ENCODE measurements around the gene SESN1. TPM values are rescaled to one million over a fixed set of nuclear protein-coding genes. Genes with fewer than 3 reads are reported as not detected.

SESN1 gene
- total RNA-seq, 1 donor from 2014 or later = 27.1 TPM

- H3K4me1 Mint-ChIP-seq (ENCODE audit: low read depth, unreplicated experiment) = peaks cover 25% of the 10 kb centered on the region
- no peak overlapping the region for H3K4me3 Mint-ChIP-seq (ENCODE audit: unreplicated experiment)
- H3K9me3 Mint-ChIP-seq (ENCODE audit: unreplicated experiment) = peaks cover 6% of the 10 kb centered on the region
- H3K27ac Mint-ChIP-seq (ENCODE audit: unreplicated experiment) = no peak overlapping the region
- DNase-seq = no peak
- peaks cover 5% of the 10 kb centered on the region for H3K27me3 Mint-ChIP-seq (ENCODE audit: unreplicated experiment)
- TF ChIP-seq, protein P1, sequence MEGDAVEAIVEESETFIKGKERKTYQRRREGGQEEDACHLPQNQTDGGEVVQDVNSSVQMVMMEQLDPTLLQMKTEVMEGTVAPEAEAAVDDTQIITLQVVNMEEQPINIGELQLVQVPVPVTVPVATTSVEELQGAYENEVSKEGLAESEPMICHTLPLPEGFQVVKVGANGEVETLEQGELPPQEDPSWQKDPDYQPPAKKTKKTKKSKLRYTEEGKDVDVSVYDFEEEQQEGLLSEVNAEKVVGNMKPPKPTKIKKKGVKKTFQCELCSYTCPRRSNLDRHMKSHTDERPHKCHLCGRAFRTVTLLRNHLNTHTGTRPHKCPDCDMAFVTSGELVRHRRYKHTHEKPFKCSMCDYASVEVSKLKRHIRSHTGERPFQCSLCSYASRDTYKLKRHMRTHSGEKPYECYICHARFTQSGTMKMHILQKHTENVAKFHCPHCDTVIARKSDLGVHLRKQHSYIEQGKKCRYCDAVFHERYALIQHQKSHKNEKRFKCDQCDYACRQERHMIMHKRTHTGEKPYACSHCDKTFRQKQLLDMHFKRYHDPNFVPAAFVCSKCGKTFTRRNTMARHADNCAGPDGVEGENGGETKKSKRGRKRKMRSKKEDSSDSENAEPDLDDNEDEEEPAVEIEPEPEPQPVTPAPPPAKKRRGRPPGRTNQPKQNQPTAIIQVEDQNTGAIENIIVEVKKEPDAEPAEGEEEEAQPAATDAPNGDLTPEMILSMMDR (IDR thresholded peaks at IDR 0.05; ENCODE audit: partially characterized antibody, unreplicated experiment) = no peak
- H3K36me3 Mint-ChIP-seq (ENCODE audit: unreplicated experiment) = peaks cover 14% of the 10 kb centered on the region
Observed at GRCh38 chr6:109052018-109052651, 42.5 kb downstream of the SESN1 start.

GRCh38 chr6:109051301-109052017, 43.2 kb downstream of the SESN1 start:
- peaks cover 14% of the 10 kb centered on the region for H3K36me3 Mint-ChIP-seq (ENCODE audit: unreplicated experiment)
- no peak overlapping the region for H3K27ac Mint-ChIP-seq (ENCODE audit: unreplicated experiment)
- H3K27me3 Mint-ChIP-seq (ENCODE audit: unreplicated experiment) = peaks cover 2% of the 10 kb centered on the region
- TF ChIP-seq, protein P1 (IDR thresholded peaks at IDR 0.05; ENCODE audit: partially characterized antibody, unreplicated experiment) = no peak
- peaks cover 22% of the 10 kb centered on the region for H3K4me1 Mint-ChIP-seq (ENCODE audit: low read depth, unreplicated experiment)
- no peak for DNase-seq
- no peak overlapping the region for H3K4me3 Mint-ChIP-seq (ENCODE audit: unreplicated experiment)
- peaks cover 6% of the 10 kb centered on the region for H3K9me3 Mint-ChIP-seq (ENCODE audit: unreplicated experiment)

DNA sequence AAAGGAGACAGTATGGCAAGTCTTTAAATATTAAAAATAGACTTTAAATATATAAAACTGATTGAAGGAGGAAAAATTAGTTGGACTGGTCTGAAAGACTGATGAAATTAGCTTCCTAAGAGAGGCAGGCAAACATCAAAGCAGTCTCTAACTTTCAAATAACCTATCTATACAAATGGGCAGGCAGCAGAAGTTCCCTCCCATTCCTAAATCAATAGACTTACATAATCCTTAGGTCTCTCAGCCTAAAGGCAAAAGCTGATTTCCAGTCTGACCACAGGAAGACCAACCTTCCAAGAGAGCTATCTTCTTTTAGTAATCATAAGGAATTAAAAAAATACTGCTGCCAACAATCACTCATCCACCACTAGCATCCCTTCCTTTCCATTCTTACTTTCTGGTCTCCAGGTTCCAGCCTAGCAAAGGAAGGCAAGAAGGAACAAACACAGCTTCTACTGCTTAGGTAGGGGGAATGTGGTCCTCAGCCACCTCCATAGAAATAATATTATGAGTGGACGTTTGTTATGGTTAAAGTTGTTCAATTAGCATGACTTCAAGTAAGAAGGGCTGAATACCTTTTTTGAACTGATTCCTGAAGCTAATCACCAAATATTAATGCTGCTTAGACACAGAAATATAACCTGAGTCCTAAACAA, 44.1 kb downstream of the SESN1 start:
- no peak overlapping the region for H3K27ac Mint-ChIP-seq (ENCODE audit: unreplicated experiment)
- DNase-seq = no peak
- H3K27me3 Mint-ChIP-seq (ENCODE audit: unreplicated experiment) = peaks cover 2% of the 10 kb centered on the region
- H3K4me3 Mint-ChIP-seq (ENCODE audit: unreplicated experiment) = no peak overlapping the region
- peaks cover 22% of the 10 kb centered on the region for H3K4me1 Mint-ChIP-seq (ENCODE audit: low read depth, unreplicated experiment)
- TF ChIP-seq, protein P1 (IDR thresholded peaks at IDR 0.05; ENCODE audit: partially characterized antibody, unreplicated experiment) = no peak
- H3K36me3 Mint-ChIP-seq (ENCODE audit: unreplicated experiment) = peaks cover 16% of the 10 kb centered on the region
- peaks cover 6% of the 10 kb centered on the region for H3K9me3 Mint-ChIP-seq (ENCODE audit: unreplicated experiment)

DNA sequence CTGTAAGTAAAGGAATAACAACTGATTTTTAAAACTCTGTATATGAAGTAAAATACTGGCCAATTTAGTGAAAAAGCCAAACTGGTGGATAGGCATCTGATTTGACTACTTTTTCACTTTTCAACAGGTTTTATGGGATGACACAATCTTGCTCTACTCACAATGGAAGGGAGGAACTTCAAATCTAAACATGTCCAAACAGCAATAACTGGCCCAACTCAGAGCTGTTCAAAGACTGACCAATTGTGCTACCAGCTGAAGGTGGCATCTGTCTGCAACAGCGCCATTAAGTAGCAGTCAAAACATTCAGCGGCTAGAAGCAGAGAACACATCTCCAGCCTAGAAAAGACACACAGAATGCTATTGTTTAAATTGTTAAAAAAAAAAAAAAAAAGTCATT, 44.6 kb downstream of the SESN1 start:
- TF ChIP-seq, protein P1 (IDR thresholded peaks at IDR 0.05; ENCODE audit: partially characterized antibody, unreplicated experiment) = no peak
- Mint-ChIP-seq H3K4me3 (ENCODE audit: unreplicated experiment) (no peak overlapping the region), H3K9me3 (ENCODE audit: unreplicated experiment) (peaks cover 11% of the 10 kb centered on the region), H3K27ac (ENCODE audit: unreplicated experiment) (no peak overlapping the region), H3K36me3 (ENCODE audit: unreplicated experiment) (peaks cover 22% of the 10 kb centered on the region), H3K4me1 (ENCODE audit: low read depth, unreplicated experiment) (peaks cover 20% of the 10 kb centered on the region), H3K27me3 (ENCODE audit: unreplicated experiment) (peaks cover 2% of the 10 kb centered on the region)
- no peak for DNase-seq
